Activated B cell treated with CpG ODN at 0.5 μM for 24 hours (primary cell): ENCODE data around the gene TSSK2. TPM values are rescaled to one million over a fixed set of nuclear protein-coding genes. Genes with fewer than 3 reads are reported as not detected.

Experiments used
- ATAC-seq: fragments of 200-7000 bp; cut with Tn5 transposase; one replicate; pipeline ENCODE4 v1.10.0; 2021; ENCODE audit warnings: low read depth, mild to moderate bottlenecking, moderate library complexity
- CTCF ChIA-PET: fragments of 350-600 bp; sonication (Branson Sonifier 250); formaldehyde crosslinking; loops from one replicate; lab custom pipeline; 2021; ENCODE audit warnings: antibody characterized with exemption; lab: Charles Lee
- POLR2A ChIA-PET: fragments of 350-600 bp; sonication (Branson Sonifier 250); formaldehyde crosslinking; loops from one replicate; lab custom pipeline; 2021; ENCODE audit warnings: antibody characterized with exemption; lab: Charles Lee
- DNase-seq: peaks from one replicate; pipeline ENCODE4 v3.0.0; 2022
- H3K27ac Mint-ChIP-seq: one replicate; pipeline ENCODE4 v1.8.0; 2020; ENCODE audit warnings: mixed read lengths
- H3K27me3 Mint-ChIP-seq: one replicate; pipeline ENCODE4 v1.8.0; 2021; ENCODE audit warnings: mixed read lengths
- H3K36me3 Mint-ChIP-seq: one replicate; pipeline ENCODE4 v1.8.0; 2021; ENCODE audit warnings: low read depth, mixed read lengths
- H3K4me1 Mint-ChIP-seq: one replicate; pipeline ENCODE4 v1.8.0; 2021; ENCODE audit warnings: mixed read lengths
- H3K4me3 Mint-ChIP-seq: one replicate; pipeline ENCODE4 v1.8.0; 2020; ENCODE audit warnings: mild to moderate bottlenecking, mixed read lengths
- H3K9me3 Mint-ChIP-seq: one replicate; pipeline ENCODE4 v1.8.0; 2020; ENCODE audit warnings: mixed read lengths
- intact Hi-C: fragments of 100-400 bp; cut with micrococcal nuclease; formaldehyde crosslinking; loops from one replicate; pipeline ENCODE4 v1.15.1; 2024
- total RNA-seq: library from RNA; stranded (reverse); gene quantifications from 2 replicates; pipeline ENCODE4 v1.2.3, GENCODE V29; 2022
- TF ChIP-seq, protein P1 (sequence below): fragments of 200-600 bp; IDR thresholded peaks from one replicate; pipeline ENCODE4 v1.8.0; 2022; ENCODE audit warnings: antibody characterized with exemption, mild to moderate bottlenecking

Gene TSSK2
- total RNA-seq, 1 donor from 2014 or later: 0.13 TPM

DNA sequence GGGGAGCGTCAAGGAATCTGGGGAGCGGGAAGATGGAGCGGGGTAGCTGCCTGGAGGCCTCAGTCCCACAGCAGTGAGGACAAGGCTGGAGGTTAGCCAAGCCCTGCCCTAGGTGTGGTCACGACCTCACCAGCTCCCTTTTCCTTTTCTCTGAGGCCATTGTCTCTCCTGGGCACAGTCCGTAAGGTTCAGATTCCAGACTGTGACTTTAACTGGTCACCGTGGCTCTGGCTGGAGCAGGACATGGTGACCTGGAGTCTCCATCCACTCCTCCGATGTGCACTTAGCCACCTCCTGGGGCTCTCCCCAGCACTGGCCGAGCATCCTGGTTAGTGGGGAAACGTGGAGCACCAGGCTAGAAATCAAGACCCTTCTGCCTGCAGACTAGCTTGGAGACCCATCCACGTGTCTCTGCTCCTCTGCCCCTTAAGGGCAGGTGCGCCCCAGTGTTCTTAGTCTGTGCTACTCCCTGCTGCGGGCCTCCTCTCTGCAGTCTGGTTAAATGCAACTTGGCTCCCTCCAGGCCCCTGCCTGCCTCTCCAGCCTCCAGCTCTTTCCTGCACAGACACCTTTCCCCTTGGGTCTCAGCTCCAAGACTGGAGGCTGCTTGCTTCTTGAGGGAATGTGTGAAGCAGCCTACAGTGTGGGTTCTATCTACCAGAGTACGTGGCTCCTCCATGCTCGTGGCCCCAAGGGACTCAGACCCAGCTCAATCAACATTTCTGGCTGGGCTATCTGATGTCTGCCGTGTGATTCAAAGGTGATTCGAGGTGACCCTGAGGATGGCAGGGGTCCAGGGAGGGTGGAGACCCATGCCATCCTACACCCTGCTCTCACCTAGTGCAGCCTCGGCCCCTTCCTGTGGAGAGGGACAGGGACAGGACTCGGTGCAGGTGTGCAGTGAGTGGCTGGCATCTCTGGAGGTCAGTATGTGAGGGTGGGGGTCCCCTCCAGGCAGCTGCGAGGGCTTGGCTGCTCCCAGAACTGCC lies 42.2 kb downstream of the TSSK2 start:
- Mint-ChIP-seq H3K4me3 (peak overlapping the region; percentile 95), H3K27me3 (peaks cover 12% of the 10 kb centered on the region), H3K9me3 (no peaks in the 10 kb centered on the region), H3K4me1 (peaks cover 65% of the 10 kb centered on the region), H3K36me3 (peaks cover 7% of the 10 kb centered on the region), H3K27ac (peak overlapping the region; percentile 86)
- ChIA-PET CTCF (interaction anchor here (0.8 to 1.5 kb wide), 3 partner anchors 25 to 457 kb away, joined by 3 to 7 read pairs (median 4); partner anchors contain the start of gene ESS2), POLR2A (interaction anchor here (1.1 to 1.6 kb wide), 4 partner anchors 55 to 446 kb away, joined by 3 to 12 read pairs (median 4); partner anchors contain the start of genes HIRA and MRPL40)
- DNase-seq (no peak), ATAC-seq (no peak)
- TF ChIP-seq, protein P1, sequence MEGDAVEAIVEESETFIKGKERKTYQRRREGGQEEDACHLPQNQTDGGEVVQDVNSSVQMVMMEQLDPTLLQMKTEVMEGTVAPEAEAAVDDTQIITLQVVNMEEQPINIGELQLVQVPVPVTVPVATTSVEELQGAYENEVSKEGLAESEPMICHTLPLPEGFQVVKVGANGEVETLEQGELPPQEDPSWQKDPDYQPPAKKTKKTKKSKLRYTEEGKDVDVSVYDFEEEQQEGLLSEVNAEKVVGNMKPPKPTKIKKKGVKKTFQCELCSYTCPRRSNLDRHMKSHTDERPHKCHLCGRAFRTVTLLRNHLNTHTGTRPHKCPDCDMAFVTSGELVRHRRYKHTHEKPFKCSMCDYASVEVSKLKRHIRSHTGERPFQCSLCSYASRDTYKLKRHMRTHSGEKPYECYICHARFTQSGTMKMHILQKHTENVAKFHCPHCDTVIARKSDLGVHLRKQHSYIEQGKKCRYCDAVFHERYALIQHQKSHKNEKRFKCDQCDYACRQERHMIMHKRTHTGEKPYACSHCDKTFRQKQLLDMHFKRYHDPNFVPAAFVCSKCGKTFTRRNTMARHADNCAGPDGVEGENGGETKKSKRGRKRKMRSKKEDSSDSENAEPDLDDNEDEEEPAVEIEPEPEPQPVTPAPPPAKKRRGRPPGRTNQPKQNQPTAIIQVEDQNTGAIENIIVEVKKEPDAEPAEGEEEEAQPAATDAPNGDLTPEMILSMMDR: no peak
- intact Hi-C loops: no loop called here

DNA sequence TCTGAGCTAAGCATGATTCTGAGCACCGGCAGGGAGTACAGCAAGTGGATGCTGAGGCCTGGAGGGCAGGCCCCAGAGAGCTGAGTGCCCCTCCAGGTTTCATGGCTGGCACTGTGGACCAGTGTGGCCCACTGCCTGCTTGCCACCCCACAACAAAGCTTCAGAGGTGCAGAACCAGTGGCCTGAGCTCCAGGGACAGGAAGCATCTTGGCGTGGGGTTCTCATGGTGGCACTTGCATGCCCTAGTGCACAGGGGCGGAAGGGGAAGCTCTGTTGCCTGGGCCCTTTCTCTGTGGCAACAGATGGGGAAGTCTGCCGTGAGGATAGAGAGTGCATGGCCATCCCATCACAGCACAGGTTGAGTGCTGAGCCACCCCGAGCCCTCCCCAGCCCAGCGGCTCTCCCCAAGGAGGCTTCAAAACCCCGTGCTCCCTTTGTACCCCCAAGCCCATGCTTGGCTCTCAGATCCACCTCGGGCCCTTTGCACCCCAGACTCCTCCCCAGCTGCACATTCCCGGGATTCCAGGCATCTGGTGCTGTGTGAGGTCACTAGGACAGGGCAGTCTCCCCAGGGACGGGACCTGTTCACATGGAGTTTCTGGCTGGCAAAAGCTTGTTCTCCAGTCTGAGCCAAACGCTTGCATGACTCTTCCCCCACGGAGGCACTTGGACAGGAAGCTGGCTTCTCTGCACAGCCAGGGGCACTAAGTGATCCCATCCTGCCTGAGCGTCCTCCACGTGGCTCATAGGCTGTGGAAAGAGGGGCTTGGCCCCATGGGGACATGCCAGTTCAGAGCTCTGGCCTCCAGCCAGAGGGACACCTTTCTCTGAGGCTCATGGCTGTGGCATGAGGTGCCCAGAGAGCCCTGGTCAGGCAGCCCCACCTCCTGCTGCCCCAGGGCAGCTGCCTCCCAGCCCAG lies 43.3 kb downstream of the TSSK2 start:
- POLR2A ChIA-PET: interaction anchor here (0.7 to 1.6 kb wide), 5 partner anchors 56 to 461 kb away, joined by 3 to 12 read pairs (median 4); partner anchors contain the start of genes HIRA and MRPL40
- Mint-ChIP-seq H3K4me1 (peaks cover 63% of the 10 kb centered on the region), H3K36me3 (peaks cover 10% of the 10 kb centered on the region), H3K9me3 (no peaks in the 10 kb centered on the region), H3K27ac (peak overlapping the region; percentile 86), H3K27me3 (peaks cover 4% of the 10 kb centered on the region), H3K4me3 (peak overlapping the region; percentile 95)
- ATAC-seq (peak; percentile 50), DNase-seq (no peak)
- intact Hi-C loops: loop anchor here (5.0 kb wide), 1 partner anchor 683 kb away; no protein-coding TSS in a partner anchor
- TF ChIP-seq, protein P1: no peak
- CTCF ChIA-PET: interaction anchor here (0.8 to 1.5 kb wide), 3 partner anchors 26 to 456 kb away, joined by 3 to 7 read pairs (median 4); partner anchors contain the start of gene ESS2

DNA sequence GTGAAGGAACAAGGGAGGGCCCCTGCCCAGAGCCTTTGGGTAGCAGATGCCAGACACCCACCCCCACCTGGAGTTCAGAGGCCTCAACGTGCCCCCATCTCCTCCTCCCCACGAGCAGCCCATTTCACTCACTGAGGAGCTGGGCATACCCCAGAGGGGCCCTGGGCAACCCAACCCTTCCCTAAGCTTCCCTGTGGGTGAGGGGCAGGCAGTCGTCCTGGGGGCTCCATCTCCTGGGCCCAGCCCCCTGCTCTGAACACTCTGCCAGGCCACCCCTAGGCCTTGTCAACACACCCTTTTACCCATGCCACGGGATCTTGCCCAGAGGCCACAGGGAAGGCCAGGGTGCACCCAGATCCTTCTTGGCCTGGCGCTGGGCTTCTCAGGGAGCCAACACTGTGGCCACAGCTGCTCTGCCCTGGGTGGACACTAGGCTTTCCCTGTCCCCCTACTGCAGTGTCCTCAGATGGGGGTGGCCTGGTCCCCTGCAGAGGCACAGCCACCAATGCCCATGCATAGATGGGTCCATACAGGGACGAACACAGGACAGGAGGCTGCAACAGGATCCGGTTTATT lies 44.0 kb downstream of the TSSK2 start:
- intact Hi-C loops: loop anchor here (5.0 kb wide), 1 partner anchor 682 kb away; no protein-coding TSS in a partner anchor
- Mint-ChIP-seq H3K36me3 (peaks cover 10% of the 10 kb centered on the region), H3K27ac (peak overlapping the region; percentile 86), H3K9me3 (no peaks in the 10 kb centered on the region), H3K4me3 (no peak overlapping the region), H3K4me1 (peaks cover 59% of the 10 kb centered on the region), H3K27me3 (peaks cover 4% of the 10 kb centered on the region)
- DNase-seq: no peak
- ChIA-PET POLR2A (interaction anchor here (0.6 to 1.5 kb wide), 3 partner anchors 12 to 257 kb away, joined by 4 to 7 read pairs (median 5); partner anchors contain the start of gene MRPL40), CTCF (no interaction called here)
- ATAC-seq: no peak
- TF ChIP-seq, protein P1: no peak

DNA sequence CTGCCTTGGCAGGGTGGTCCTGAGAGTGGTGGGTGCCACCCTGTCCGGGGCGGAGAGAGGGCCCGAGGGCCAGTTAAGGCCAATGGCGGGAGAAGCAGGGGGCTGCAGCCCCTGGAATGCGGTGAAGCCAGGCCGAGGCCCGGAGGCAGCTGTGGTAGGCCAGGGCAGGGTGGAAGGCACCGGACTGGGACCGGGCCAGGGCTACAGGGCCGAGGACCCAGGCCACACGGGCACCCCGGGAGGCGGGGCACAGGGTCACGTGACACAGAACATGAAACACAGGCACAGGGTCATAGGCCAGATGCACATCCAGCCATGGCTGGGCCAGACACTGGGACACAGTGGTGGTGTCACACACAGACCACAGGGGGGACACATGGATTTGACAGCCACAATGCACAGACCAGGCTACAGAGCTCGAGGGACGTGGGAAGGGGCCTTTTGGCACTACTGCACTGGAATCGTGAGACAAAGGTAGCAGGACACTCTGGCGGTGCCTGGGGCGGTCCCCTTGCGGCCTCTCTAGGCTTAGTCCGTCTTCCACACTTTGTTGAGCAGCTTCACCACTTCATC lies 44.6 kb downstream of the TSSK2 start:
- H3K4me1 Mint-ChIP-seq: peaks cover 53% of the 10 kb centered on the region
- no peaks in the 10 kb centered on the region for H3K27me3 Mint-ChIP-seq
- ChIA-PET POLR2A (interaction anchor here (0.6 to 1.0 kb wide), 3 partner anchors 12 to 257 kb away, joined by 3 to 7 read pairs (median 4); partner anchors contain the start of genes DGCR2 and MRPL40), CTCF (no interaction called here)
- H3K27ac Mint-ChIP-seq: peak overlapping the region; percentile 56
- intact Hi-C loops: loop anchor here (5.0 kb wide), 1 partner anchor 682 kb away; no protein-coding TSS in a partner anchor
- H3K36me3 Mint-ChIP-seq: peaks cover 10% of the 10 kb centered on the region
- no peaks in the 10 kb centered on the region for H3K9me3 Mint-ChIP-seq
- H3K4me3 Mint-ChIP-seq: peak overlapping the region; percentile 56
- ATAC-seq: no peak
- TF ChIP-seq, protein P1: no peak
- DNase-seq: no peak
